Hematopoietic multipotent progenitor cell treated with erythropoietin and hydrocortisone succinate and interleukin-3 and kit ligand, for 17 days (in vitro differentiated cells): Measurements from ENCODE around the gene ARHGAP22.

Experiments used
- DNase-seq: peaks from one replicate; pipeline ENCODE4 v3.0.0-alpha.2; 2015; ENCODE audit warnings: low spot score

ARHGAP22 gene

GRCh38 chr10:48582970-48583369 lies 21.9 kb downstream of the ARHGAP22 start:
- no peak for DNase-seq

- DNase-seq, result no peak
Measured at GRCh38 chr10:48580236-48580635, 24.6 kb downstream of the ARHGAP22 start.

GRCh38 chr10:48579251-48579960 lies 25.5 kb downstream of the ARHGAP22 start:
- DNase-seq, result no peak

- no peak for DNase-seq
Measured at GRCh38 chr10:48577158-48577557, 27.7 kb downstream of the ARHGAP22 start.

GRCh38 chr10:48576501-48576900 lies 28.4 kb downstream of the ARHGAP22 start:
- no peak for DNase-seq

- DNase-seq, result no peak
Measured at GRCh38 chr10:48575901-48576300, 29.0 kb downstream of the ARHGAP22 start.

- DNase-seq, result no peak
Measured at GRCh38 chr10:48574817-48575380, 30.0 kb downstream of the ARHGAP22 start.

- DNase-seq, result no peak
Measured at GRCh38 chr10:48574322-48574796, 30.5 kb downstream of the ARHGAP22 start.

GRCh38 chr10:48573045-48573444 lies 31.8 kb downstream of the ARHGAP22 start:
- no peak for DNase-seq

- no peak for DNase-seq
Measured at GRCh38 chr10:48572414-48572813, 32.5 kb downstream of the ARHGAP22 start.

- DNase-seq, result no peak
Measured at GRCh38 chr10:48568546-48568945, 36.3 kb downstream of the ARHGAP22 start.

- no peak for DNase-seq
Measured at GRCh38 chr10:48568131-48568530, 36.7 kb downstream of the ARHGAP22 start.

GRCh38 chr10:48567346-48567745 lies 37.5 kb downstream of the ARHGAP22 start:
- DNase-seq, result no peak

GRCh38 chr10:48564466-48565160 lies 40.3 kb downstream of the ARHGAP22 start:
- no peak for DNase-seq

GRCh38 chr10:48557511-48558123 lies 47.3 kb downstream of the ARHGAP22 start:
- DNase-seq, result no peak

GRCh38 chr10:48556713-48557112 lies 48.2 kb downstream of the ARHGAP22 start:
- DNase-seq, result no peak

GRCh38 chr10:48556065-48556464 lies 48.8 kb downstream of the ARHGAP22 start:
- DNase-seq, result no peak

- DNase-seq, result no peak
Measured at GRCh38 chr10:48555310-48556042, 49.4 kb downstream of the ARHGAP22 start.

GRCh38 chr10:48554656-48555055 lies 50.2 kb downstream of the ARHGAP22 start:
- no peak for DNase-seq

- DNase-seq, result no peak
Measured at GRCh38 chr10:48554246-48554645, 50.6 kb downstream of the ARHGAP22 start.

- no peak for DNase-seq
Measured at GRCh38 chr10:48552946-48553564, 51.8 kb downstream of the ARHGAP22 start.
